GM11168 (cell line): Measurements from ENCODE around the gene PDE9A.

ENCODE experiments used
- in situ Hi-C: fragments of 300-500 bp; cut with MboI; formaldehyde crosslinking; loops from one replicate; pipeline ENCODE4 v1.12.0; 2022; ENCODE audit warnings: low sequenced_read_pairs; ENCODE audit not compliant: unreplicated experiment

The PDE9A gene

DNA sequence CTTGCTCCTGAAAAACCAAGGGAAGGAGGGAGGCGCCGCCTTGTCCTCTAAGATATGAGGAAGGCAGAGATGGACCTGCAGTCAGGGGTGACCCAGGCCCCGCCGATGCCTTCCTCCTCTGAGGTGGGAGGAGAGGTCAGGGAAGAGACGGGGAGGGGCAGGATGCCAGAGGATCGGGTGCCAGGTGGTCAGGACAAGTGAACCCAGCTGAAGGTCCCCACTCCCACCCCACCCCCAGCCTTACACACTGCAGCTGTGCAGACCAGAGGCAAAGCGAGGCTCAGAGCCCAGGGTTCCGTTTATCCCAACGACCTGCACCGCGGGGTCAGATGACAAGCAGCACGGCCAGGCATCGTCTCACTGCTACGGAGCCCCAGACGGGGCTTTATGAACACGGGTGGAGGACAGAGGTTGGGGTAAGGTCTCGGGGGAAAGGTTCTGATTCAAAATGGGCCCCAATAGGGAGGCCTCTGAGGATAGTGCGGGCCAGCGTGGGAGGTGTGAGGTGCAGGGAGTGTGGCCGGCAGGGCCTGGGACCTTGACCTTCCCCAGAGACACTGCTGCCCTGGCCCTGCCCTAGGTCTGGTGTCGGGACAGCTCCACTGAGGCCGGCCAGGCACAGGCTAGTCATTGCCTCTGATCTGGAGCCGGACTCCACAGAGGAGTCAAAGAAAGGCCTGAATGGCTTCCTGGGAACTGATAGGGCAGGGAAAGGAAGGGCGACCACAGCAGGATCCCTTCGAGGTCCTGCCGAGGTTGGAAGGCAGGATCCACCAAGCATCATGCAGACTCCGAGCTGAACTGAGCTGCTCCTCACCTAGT lies 113.5 kb downstream of the PDE9A start:
- in situ Hi-C loops = no loop called here

- in situ Hi-C loops = no loop called here
These were observed 114.1 kb downstream of the PDE9A start for GRCh38 chr21:42767561-42767835.

DNA sequence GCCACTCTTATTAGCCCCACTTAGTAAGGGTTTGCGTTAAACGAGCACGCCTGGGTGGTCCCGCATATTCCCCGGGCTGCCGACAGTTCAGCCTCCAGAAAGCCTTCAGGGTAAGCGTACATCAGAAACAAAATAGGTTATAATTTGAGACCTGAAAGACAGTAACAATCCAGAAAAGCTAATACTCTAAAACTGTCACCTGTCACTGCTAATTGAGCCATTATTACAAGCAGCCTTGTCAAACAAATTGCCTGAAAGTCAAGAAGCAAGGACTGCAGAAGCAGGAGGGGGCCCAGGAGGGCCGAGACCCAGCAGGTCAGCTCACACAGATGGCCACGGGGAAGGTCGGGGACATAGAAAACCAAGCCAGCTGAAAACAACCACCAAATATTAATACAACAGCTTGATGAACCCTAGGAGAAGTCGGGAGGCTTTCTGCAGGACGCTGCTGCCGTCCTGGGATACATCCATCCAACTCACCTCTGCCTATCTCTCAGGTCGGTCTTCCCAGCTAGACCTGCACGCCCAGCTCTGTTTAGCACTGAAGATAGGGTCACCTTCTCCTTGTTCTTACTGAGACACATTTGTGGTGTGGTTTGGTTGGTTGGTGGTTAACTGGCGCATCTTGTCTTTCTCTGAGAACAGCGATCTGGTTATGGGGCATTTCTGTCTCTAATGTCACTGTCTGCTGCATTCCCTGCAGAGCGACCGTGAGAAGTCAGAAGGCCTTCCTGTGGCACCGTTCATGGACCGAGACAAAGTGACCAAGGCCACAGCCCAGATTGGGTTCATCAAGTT lies 115.1 kb downstream of the PDE9A start:
- in situ Hi-C loops = no loop called here

DNA sequence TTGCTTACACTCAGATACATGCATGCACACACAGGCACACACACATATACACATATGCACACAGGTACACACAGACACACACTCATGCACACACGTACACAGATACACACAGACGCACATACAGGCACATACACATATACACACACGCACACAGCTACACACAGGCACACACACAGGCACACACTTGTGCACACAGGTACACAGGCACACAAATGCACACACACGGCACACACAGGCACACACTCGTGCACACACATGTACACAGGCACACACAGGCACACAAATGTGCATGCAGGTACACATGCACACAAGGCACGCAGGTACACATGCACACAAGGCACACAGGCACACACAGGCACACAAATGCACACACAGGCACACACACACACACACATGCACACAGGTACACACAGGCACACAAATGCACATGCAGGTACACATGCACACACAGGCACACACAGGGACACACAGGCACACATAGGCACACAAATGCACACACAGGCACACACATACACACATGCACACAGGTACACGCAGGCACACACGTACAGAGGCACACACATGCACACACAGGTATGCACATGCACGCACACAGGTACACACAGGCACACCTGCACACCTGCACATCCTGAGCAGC lies 115.9 kb downstream of the PDE9A start:
- in situ Hi-C loops = no loop called here

DNA sequence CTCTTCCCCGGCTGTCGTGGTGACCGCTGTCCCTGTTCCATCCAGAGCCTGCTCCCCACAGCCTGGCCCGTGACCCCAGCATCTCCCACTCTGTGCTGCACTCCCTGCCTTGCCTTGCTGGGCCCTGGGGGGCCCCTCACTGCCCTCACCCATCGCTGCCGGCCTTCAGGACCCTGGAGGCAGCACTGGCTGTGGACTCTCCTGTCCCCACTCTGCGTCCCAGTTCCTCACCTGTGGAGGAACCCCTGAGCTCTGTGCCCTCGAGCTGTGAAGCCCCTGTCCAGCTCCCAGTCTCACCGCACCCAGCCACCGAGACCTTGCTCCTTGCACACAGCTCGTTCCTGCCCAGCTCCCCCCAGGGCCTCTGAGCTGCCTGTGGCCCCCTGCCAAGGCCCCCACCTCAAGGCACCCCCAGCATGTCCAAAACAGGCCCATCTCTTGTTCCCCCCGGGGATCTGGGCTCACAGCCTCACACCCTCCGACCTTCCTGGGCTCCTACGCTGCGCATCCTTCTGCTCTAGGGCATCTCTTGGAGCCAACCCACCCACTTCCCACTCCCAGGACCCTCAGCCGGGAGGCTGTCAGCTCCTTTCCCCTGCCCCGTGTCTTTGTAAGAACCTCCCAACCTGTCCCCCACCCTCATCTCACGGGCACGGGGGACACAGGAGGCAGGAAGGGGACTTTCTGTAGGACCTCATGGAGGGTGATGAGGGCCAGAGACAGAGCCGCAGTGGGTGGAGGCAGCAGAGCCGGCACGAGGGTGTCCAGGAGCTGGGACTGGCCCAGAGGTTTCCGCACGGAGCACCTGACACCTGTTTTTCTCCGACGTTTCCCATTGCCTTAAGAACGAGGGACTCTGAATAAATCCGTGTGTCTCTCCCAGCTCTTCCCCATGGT lies 116.6 kb downstream of the PDE9A start:
- in situ Hi-C loops = no loop called here

GRCh38 chr21:42770717-42771502 lies 117.5 kb downstream of the PDE9A start:
- in situ Hi-C loops = no loop called here

DNA sequence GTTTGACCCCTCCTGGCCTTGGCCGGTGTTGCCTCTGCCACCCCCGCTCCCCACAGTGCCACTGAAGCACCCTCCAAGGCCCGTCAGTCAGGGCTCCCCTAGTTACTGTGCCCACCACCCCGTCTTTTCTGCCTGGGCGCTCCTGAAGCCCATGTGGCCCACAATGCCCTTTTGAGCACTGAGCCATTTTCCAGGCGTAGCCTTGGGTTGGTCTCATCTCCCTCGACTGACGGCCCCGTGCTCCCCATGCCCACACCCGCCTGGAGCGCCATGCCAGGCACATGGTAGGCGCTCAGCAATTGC lies 118.0 kb downstream of the PDE9A start:
- in situ Hi-C loops = no loop called here

- in situ Hi-C loops = no loop called here
These were observed 121.7 kb downstream of the PDE9A start for GRCh38 chr21:42775123-42775522.

GRCh38 chr21:42775891-42776290 lies 122.5 kb downstream of the PDE9A start:
- in situ Hi-C loops = no loop called here

GRCh38 chr21:42777064-42777756 lies 123.8 kb downstream of the PDE9A start:
- in situ Hi-C loops = no loop called here

DNA sequence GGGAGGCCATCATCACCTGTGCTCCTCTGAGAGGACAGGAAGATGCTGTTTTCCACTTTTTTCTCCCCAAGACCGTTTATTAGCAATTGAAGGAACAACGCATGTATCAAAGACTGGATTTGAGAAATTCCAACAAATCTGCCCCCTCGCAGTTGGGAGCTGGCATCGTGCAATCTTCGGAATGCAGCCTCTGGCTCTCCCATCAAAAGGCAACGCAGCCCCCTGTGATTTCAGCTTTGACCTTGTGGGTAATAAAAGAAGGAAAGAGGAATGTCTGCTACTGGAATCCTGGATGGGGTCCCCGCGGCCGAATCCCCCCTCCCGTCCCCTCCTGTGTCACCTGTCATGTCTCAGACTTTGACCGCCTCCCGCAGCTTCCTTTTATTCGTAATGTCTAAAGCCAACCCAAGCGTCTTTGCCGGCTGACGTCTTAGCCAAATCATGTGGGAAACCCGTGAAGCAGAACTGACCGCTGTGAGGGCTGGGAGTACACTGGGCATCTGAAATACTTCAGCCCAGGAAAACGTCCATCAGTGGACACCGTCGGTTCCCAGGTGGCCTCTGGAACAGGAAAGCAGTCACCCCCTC lies 124.4 kb downstream of the PDE9A start:
- in situ Hi-C loops = no loop called here

DNA sequence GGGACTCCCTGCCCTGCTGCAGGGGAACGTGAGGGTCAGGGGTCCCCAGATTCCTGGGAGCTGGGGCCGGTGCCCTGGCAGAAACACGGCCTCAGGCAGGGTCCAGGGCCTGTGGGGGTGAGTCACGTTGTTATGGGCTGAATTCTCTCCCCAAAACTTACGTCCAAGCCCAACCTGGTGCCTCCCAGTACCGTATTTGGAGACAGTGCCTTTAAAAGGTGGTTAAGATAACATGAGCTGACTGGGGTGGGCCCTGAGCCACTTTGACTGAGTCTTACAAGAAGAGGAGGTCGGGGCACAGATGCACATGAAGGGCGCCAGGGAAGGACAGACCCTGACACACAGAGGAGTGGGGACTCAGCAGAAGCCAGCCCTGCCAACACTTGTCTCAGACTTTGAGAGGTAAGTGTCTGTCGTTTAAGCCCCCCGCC lies 126.0 kb downstream of the PDE9A start:
- in situ Hi-C loops = no loop called here

- in situ Hi-C loops = no loop called here
These were observed 127.2 kb downstream of the PDE9A start for GRCh38 chr21:42780617-42781016.

- in situ Hi-C loops = no loop called here
These were observed 127.9 kb downstream of the PDE9A start for GRCh38 chr21:42781150-42781970.

- in situ Hi-C loops = no loop called here
These were observed 128.7 kb downstream of the PDE9A start for GRCh38 chr21:42781971-42782722.

DNA sequence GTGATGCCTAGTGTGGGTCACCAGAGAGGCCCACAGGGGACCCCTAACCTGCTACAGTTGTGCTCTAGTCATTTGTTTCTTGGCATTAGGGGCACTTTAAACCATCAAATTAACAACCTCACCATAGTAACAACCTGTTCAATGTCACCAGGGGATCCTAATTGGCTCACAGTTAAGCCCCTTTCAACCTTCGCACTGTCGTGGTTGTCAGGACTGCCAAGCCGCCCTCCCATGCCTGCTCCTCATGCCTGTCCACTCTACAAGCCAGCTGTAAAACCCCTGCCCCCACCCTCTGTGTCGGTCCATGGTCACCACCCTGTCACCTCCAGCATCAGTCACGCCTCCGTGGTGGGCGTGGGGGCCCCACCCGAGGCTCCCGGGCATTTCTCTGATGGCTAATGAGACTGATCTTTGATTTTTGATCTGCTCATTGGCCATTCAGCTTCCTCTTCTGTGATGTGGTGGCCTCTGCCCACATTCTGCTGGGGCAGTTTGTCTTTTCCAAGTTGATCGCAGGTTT lies 129.4 kb downstream of the PDE9A start:
- in situ Hi-C loops = no loop called here

DNA sequence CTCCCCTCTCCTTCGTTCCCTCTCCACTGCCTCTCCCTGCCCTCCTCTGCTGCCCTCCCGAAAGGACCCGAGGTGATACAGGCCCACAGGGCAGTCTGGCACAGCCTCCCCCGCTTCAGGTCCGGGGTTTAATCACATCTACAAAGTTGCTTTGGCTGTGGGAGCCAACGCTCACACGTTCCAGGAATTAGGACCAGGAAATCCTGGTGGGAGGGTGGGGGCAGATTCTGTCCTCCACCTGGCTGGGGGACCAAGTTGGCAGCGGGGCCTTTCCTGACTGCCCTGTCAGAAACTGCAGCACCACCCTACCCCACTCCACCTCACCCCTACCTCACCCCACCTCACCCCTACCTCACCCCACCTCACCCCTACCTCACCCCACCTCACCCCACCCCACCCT lies 130.9 kb downstream of the PDE9A start:
- in situ Hi-C loops = no loop called here
